DOHH2 (cell line): ENCODE data around the gene IRF2BP2.

ENCODE experiments used
- CTCF ChIP-seq: fragments of 200-600 bp; sonication (generic); IDR thresholded peaks from one replicate; pipeline ENCODE4 v1.5.1; 2014; ENCODE audit warnings: antibody characterized with exemption, mild to moderate bottlenecking, low read depth, low read length; ENCODE audit not compliant: poor library complexity, severe bottlenecking
- EZH2phosphoT487 ChIP-seq: fragments of 200-600 bp; sonication (generic); IDR thresholded peaks from 2 replicates; pipeline ENCODE4 v1.6.1; 2017; ENCODE audit warnings: borderline replicate concordance, mild to moderate bottlenecking, antibody characterized with exemption, low read length, moderate library complexity, mixed read lengths

GRCh38 chr1:234645474-234645953 lies 35.5 kb upstream of the IRF2BP2 start:
- no peak for TF ChIP-seq CTCF
- TF ChIP-seq EZH2phosphoT487: no peak
